Measurements from ENCODE around the gene HCN3. TPM values are rescaled to one million over a fixed set of nuclear protein-coding genes. Genes with fewer than 3 reads are reported as not detected.
"Not testable (repeated sequence)": the region's sequence is repeated elsewhere in the genome, so short reads cannot be mapped to it uniquely, and the experiment has no call there.

The HCN3 gene
- 0.97 and 2.5 TPM in 2 replicates for total RNA-seq (2014; rRNA removed; shearing (Covaris generic))

DNA sequence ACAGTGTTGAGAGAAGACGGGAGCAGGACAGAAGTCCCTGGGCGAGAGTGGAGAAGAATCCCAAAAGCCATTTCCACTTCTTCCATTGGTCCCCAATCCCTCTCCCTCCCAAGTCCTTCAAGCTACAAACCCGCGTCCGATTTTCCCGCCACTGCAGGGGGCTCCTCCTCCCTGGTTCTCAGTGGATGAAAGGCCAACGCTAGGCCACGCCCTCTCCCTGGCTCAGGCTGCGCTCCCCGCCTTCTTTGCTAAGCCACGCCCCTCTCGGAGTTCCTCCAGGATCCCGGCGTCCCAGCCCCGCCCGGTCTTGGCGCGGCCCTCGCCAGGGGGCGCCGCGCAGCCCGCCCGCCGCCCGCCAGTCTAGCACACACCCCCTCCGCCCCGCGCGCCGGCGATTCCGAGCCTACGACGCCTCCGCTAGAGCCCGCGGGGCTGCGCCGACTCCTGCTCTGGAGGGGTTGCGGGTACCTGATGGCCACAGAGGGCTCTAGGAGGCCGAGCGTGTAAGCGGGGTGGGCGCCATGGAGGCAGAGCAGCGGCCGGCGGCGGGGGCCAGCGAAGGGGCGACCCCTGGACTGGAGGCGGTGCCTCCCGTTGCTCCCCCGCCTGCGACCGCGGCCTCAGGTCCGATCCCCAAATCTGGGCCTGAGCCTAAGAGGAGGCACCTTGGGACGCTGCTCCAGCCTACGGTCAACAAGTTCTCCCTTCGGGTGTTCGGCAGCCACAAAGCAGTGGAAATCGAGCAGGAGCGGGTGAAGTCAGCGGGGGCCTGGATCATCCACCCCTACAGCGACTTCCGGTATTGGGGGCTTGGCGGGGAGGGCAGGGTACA lies at the start of gene HCN3:
HCN3 (plus strand) TSS at position 394 of the 832 bp plus-strand sequence; CDS start at position 522, 128 bp downstream.
- Histone ChIP-seq H3K36me3 (peaks cover 7% of the 10 kb centered on the region), H3K9me3 (replicated peaks) (no peaks in the 10 kb centered on the region), H3K27ac (no peak within 1 kb of the TSS), H3K4me1 (replicated peaks) (peaks cover 34% of the 10 kb centered on the region), H3K4me3 (peak within 1 kb of the TSS; percentile 60), H3K27me3 (replicated peaks) (no peaks in the 10 kb centered on the region)
- DNase-seq (ENCODE audit: low read depth in 1 of 2, low spot score in 2 of 2), result peak; percentile 94 to 98

DNA sequence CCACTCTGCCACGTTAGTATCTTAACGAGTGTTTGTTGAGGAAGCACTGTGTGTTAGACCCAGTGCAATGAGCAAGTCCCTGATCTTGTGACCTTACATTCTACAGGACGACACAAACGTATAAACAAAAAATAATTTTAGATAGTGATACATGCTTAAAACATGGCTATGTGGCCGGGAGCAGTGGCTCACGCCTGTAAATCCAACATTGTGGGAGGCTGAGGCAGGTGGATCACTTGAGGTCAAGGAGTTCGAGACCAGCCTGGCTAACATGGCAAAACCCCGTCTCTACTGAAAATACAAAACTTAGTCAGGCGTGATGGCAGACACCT lies 49.2 kb upstream of the HCN3 start:
- H3K9me3 ChIP-seq (replicated peaks), result no peaks in the 10 kb centered on the region
- no peak for DNase-seq (ENCODE audit: low read depth in 1 of 2, low spot score in 2 of 2)
- H3K36me3 ChIP-seq, result peaks cover 3% of the 10 kb centered on the region; the same call in 1 of the 2 replicates
- H3K4me3 ChIP-seq, result peak overlapping the region; percentile 47
- peak overlapping the region; percentile 57 for H3K27ac ChIP-seq
- no peaks in the 10 kb centered on the region for H3K27me3 ChIP-seq (replicated peaks)
- peaks cover 47% of the 10 kb centered on the region for H3K4me1 ChIP-seq (replicated peaks)

DNA sequence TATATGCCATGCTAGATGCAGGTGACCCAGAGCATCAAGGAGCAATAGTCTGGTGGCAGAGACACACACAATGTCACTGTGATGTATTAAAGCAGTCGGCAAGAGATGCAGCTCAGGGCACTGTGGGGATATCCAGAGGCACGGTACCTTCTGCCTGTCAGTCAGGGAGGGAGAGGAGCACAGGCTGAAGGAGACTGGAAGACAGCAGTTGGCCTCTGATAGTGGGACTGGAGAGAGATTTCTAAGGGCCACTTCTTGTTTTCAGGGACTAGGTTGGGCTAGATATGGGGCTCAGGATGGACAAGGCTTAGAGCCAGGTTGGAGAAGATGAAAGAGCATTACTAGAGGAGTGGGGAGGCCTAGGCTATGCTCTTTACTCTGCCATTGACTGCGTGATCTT lies 46.0 kb upstream of the HCN3 start:
- not testable (repeated sequence) for H3K27me3 ChIP-seq (replicated peaks); DNase-seq (ENCODE audit: low read depth in 1 of 2, low spot score in 2 of 2); H3K4me3 ChIP-seq; H3K36me3 ChIP-seq; H3K9me3 ChIP-seq (replicated peaks); H3K27ac ChIP-seq
- H3K4me1 ChIP-seq (replicated peaks), result peaks cover 14% of the 10 kb centered on the region

DNA sequence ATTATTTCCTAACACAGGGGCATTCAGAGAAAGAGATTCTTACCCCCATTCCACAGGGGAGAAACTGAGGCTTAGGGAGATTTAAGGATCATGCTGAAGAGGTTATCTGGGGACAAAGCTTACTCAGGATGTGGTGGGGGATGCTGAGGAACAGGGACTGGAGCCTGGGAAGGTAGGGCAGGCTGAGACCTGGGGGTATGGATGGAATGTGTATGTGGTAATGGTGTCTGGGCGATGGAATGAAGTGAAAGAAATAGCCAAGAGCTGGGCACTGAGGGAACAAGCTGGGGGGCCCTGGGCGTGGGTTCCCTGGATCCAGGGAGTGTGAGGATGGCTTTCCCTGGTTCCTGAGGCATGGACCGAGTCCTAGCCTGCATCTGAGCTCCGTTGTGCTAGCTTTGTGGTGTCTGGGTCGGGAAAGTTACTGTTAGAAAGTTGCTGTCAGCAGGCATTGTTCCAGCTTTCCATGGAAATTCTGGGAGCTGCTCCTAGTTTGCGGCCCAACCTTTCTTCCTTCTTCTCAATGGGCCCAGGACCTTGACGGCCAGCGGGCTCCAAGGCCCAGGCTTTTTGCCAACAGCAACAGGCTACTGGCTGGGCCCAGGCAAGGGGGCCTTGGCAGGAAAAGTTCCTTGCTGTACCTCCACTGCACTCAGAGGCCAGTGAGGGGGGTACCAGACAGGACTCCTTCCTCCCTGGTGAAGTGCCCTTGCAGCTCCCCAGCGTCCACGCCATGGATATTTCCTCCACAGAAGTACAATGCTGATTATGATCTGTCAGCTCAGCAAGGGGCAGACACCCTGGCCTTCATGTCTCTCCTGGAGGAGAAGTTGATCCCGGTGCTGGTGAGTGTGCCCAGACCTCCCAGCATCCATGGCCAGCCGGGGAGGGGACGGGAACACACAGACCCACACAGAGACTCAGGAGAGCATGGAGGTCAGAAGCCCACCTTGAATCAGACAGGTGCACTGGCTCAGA lies 45.0 kb upstream of the HCN3 start:
- not testable (repeated sequence) for DNase-seq (ENCODE audit: low read depth in 1 of 2, low spot score in 2 of 2)

DNA sequence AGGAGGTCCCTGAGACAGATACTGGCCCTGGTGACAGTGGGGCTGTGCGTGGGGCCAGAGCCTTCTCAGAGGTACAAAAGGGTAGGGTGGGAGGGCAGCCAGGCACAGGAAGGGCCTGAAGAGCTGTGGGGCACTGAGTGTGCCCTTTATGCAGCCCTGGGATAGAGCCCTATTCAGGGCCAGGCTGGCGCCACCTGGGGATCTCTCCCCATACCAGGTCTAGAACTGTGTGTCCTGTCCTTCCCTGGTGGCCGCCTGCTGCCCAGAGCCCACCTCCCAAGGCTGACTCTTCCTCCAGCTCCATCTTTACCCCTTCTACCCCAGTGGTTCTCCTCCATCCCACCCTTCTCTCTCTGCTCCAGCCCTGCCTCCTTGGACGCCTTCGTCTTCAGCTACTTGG lies 43.8 kb upstream of the HCN3 start:
- DNase-seq (ENCODE audit: low read depth in 1 of 2, low spot score in 2 of 2); H3K4me3 ChIP-seq; H3K4me1 ChIP-seq (replicated peaks); H3K27me3 ChIP-seq (replicated peaks); H3K27ac ChIP-seq; H3K9me3 ChIP-seq (replicated peaks): not testable (repeated sequence)
- peaks cover 13% of the 10 kb centered on the region for H3K36me3 ChIP-seq

More for the DNA sequence above, 45.0 kb upstream of the HCN3 start:
- not testable (repeated sequence) for H3K4me3 ChIP-seq; H3K27me3 ChIP-seq (replicated peaks); H3K9me3 ChIP-seq (replicated peaks)
- H3K27ac ChIP-seq, result 0 out of 2 replicates have a peak overlapping the region, but pooled peaks have one; percentile 25
- H3K4me1 ChIP-seq (replicated peaks), result peaks cover 12% of the 10 kb centered on the region
- peaks cover 11% of the 10 kb centered on the region for H3K36me3 ChIP-seq

DNA sequence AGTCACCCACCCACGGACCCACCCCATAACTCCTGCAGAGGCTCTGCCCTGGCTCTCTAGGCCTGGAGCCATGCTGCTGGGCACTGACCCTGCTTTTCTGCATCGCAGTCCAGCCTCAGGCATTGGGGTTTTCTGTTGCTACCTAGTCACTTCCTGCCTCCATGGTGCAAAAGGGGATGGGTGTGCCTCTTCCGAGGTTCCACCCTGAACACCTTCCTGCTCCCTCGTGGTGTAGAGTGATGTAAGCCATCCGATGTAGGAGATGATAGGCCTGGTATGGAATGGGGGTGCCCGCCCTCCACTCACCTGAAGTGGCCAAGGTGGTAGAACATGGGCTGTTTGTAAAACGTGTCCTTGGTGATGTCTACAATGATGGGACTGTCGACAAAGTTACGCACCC lies 41.9 kb upstream of the HCN3 start:
- peaks cover 13% of the 10 kb centered on the region for H3K36me3 ChIP-seq
- H3K9me3 ChIP-seq (replicated peaks); H3K4me3 ChIP-seq; H3K4me1 ChIP-seq (replicated peaks); H3K27ac ChIP-seq; DNase-seq (ENCODE audit: low read depth in 1 of 2, low spot score in 2 of 2); H3K27me3 ChIP-seq (replicated peaks): not testable (repeated sequence)

DNA sequence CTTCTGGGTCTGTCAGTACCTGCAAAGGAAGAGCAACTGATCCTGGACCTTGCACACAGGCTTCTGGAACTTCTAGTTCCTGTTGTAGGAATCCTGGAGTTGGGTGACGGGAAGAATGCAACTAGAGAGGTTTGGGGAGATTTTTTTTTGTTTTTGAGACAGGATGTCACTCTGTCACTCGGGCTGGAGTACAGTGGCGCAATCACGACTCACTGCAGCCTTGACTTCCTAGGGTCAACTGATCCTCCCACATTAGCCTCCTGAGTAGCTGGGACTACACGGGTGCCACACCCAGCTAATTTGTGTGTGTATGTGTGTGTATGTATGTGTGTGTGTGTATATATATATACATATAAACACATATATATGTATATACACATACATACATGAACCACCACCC lies 40.8 kb upstream of the HCN3 start:
- no peaks in the 10 kb centered on the region for H3K9me3 ChIP-seq (replicated peaks)
- no peak for DNase-seq (ENCODE audit: low read depth in 1 of 2, low spot score in 2 of 2)
- H3K4me1 ChIP-seq (replicated peaks), result peaks cover 8% of the 10 kb centered on the region
- H3K27ac ChIP-seq, result no peak overlapping the region
- peaks cover 13% of the 10 kb centered on the region for H3K36me3 ChIP-seq
- no peak overlapping the region for H3K4me3 ChIP-seq
- H3K27me3 ChIP-seq (replicated peaks), result no peaks in the 10 kb centered on the region

DNA sequence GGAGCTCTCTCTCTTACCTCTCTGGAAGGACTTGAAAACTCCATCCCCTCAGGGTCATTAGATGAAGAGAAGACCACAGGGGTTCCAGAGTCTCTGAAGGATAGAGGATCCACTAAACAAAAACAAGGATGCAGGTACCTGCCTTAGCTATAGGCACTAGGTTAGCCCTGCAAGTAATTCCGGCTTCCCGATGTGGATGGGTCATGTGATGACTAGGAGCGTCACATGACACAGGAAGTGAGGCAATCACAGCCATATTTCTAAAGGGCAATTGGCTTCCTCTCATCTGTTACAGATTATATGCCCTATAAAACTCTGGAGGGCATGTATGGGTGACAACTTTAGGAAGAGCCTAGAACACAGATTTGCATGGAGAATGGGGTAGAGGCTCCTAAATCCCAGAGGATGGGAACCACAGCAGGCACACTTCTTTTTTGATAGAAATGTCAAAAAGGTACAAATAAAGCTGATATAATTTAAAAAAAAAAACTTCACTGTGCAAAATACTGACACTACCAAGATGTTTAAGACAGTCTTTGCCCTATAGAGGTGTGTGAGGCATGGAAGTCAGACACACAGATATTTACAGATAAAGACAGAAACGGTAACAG lies 36.1 kb upstream of the HCN3 start:
- peaks cover 12% of the 10 kb centered on the region for H3K36me3 ChIP-seq
- H3K4me1 ChIP-seq (replicated peaks), result peaks cover 25% of the 10 kb centered on the region
- no peaks in the 10 kb centered on the region for H3K9me3 ChIP-seq (replicated peaks)
- no peaks in the 10 kb centered on the region for H3K27me3 ChIP-seq (replicated peaks)
- peak; percentile 70 to 71 for DNase-seq (ENCODE audit: low read depth in 1 of 2, low spot score in 2 of 2)
- peak overlapping the region; percentile 21 for H3K4me3 ChIP-seq
- H3K27ac ChIP-seq, result no peak overlapping the region

DNA sequence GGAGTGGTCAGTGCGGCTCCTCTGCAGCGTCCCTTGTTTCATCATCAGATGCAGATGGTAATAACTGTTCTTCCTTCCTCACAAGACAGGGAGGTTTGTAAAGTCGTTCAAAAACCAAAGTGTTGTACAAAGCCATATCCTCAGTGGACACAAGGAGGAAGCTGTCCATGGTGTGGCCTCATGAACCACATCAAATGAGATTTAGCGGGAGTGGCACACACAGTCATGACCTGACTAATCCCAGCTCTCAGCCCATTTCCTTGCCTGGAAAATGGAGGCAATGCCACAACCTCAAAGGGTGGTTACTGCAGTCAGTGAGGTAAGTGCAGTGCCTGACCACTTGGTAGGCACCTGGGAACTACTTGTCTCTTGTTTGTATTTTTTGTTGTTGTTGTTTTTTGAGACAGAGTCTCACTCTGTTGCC lies 35.4 kb upstream of the HCN3 start:
- Histone ChIP-seq H3K27me3 (replicated peaks) (no peaks in the 10 kb centered on the region), H3K4me3 (no peak overlapping the region), H3K4me1 (replicated peaks) (peaks cover 25% of the 10 kb centered on the region), H3K27ac (no peak overlapping the region), H3K36me3 (peaks cover 7% of the 10 kb centered on the region), H3K9me3 (replicated peaks) (no peaks in the 10 kb centered on the region)
- no peak for DNase-seq (ENCODE audit: low read depth in 1 of 2, low spot score in 2 of 2)

DNA sequence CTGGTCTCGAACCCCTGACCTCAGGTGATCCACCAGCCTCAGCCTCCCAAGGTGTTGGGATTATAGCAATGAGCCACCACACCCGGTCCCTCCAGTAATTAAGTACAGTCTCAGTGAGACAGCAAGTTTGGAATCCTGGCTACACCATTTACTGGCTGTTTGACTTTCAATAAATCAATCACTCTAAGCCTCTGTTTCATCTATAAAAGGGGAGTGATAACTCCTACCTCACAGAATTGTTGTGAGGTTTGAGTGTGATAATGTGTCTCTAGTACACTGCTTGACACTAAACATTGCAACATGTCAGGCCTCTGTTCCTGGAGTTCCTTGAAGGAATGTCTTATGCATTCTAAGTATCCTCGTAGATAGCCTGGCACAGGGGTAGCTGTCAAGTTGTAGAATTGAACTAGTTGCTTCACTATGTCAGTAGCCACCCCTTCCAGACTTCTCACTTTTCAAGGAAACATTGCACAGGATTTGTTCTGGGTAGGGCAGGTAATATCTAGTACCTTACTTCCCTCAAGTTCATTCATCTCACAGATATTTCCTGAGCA lies 34.4 kb upstream of the HCN3 start:
- Histone ChIP-seq H3K27ac (no peak overlapping the region), H3K27me3 (replicated peaks) (no peaks in the 10 kb centered on the region), H3K9me3 (replicated peaks) (no peaks in the 10 kb centered on the region), H3K4me3 (peak overlapping the region; percentile 42), H3K4me1 (replicated peaks) (peaks cover 25% of the 10 kb centered on the region), H3K36me3 (no peaks in the 10 kb centered on the region)
- no peak for DNase-seq (ENCODE audit: low read depth in 1 of 2, low spot score in 2 of 2)

DNA sequence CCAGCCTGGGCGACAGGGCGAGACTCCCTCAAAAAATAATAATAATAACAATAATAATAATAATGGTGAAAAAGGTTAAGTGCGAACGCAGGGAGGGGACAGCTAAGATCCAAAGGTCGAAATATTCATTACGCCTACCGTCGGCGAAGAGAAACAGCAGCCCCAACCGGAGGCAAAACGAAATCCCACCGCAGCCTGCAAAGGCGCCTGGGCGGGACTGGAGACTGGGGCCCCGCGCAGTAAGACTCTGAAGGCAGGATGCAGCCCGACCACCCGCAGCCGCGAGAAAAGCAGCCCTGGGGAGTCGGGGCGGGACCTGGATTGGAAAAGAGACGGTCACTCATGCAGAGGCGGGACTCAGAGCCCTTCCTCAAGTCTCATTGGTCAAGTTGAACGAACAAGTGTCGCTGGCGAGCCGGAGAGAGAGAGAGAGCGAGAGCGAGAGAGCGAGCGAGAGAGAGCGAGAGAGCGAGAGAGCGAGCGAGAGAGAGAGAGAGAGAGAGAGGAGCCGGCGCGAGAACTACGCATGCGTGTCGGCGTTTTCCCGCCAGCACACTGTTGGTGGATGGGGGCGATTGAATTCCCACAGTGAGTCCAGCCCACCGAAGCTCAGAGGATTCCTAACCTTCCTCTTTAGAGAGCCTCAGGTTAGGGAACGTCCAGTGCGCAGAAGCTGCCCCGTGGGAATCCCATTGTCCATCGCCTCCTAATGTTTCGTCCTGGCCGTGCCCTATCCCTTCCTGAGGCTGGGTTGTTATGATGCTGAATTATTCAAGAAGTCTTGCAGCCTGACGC lies 32.7 kb upstream of the HCN3 start:
- Histone ChIP-seq H3K27ac (peak overlapping the region; percentile 81), H3K36me3 (no peaks in the 10 kb centered on the region), H3K4me3 (peak overlapping the region; percentile 42), H3K9me3 (replicated peaks) (no peaks in the 10 kb centered on the region), H3K27me3 (replicated peaks) (no peaks in the 10 kb centered on the region), H3K4me1 (replicated peaks) (peaks cover 25% of the 10 kb centered on the region)
- DNase-seq (ENCODE audit: low read depth in 1 of 2, low spot score in 2 of 2), result peak; percentile 99 to 100

DNA sequence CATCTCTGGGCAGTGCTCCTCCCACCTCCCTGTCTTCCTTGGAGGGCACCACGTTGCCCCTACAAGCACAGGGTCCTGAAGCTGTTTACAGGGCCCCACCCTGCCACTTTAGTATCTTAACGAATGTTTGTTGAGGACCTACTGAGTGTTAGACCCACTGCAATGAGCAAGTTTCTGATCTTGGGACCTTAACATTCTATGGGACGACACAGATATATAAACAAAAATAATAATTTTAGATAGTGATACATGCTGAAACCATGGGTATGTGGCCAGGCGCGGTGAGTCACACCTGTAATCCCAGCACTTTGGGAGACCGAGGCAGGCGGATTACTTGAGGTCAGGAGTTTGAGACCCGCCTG lies 32.1 kb upstream of the HCN3 start:
- H3K27me3 ChIP-seq (replicated peaks), result no peaks in the 10 kb centered on the region
- DNase-seq (ENCODE audit: low read depth in 1 of 2, low spot score in 2 of 2), result no peak
- no peaks in the 10 kb centered on the region for H3K9me3 ChIP-seq (replicated peaks)
- peak overlapping the region; percentile 81 for H3K27ac ChIP-seq
- H3K36me3 ChIP-seq, result no peaks in the 10 kb centered on the region; the same call in 1 of the 2 replicates
- peak overlapping the region; percentile 42 for H3K4me3 ChIP-seq
- H3K4me1 ChIP-seq (replicated peaks), result peaks cover 25% of the 10 kb centered on the region

DNA sequence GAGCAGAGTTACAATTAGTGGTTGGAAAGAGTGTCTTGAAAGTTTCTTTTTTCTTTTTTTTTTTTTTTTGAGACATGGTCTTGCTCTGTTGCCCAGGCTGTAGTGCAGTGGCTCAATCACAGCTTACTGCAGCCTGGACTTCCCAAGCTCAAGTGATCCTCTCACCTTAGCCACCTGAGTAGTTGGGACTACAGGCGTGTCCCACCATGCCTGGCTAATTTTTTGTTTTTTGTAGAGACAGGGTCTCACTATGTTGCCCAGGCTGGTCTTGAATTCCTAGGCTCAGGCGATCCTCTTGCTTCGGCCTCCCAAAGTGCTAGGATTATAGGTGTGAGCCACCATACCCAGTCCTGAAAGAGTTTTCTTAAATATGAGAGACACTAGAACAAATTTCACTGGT lies 30.5 kb upstream of the HCN3 start:
- H3K27ac ChIP-seq; H3K9me3 ChIP-seq (replicated peaks); H3K36me3 ChIP-seq; H3K27me3 ChIP-seq (replicated peaks); H3K4me3 ChIP-seq; DNase-seq (ENCODE audit: low read depth in 1 of 2, low spot score in 2 of 2): not testable (repeated sequence)
- H3K4me1 ChIP-seq (replicated peaks), result peaks cover 27% of the 10 kb centered on the region

All from SJSA1 (cell line).